HG03135 (cell line): ENCODE results near the gene TLE1.
"Not testable (repeated sequence)": the region's sequence is repeated elsewhere in the genome, so short reads cannot be mapped to it uniquely, and the experiment has no call there.

Experiments
- ATAC-seq: cut with Tn5 transposase; IDR thresholded peaks from one replicate; pipeline ENCODE4 v1.9.1; 2021; ENCODE audit warnings: mild to moderate bottlenecking, moderate library complexity; ENCODE audit not compliant: unreplicated experiment

The TLE1 gene

DNA sequence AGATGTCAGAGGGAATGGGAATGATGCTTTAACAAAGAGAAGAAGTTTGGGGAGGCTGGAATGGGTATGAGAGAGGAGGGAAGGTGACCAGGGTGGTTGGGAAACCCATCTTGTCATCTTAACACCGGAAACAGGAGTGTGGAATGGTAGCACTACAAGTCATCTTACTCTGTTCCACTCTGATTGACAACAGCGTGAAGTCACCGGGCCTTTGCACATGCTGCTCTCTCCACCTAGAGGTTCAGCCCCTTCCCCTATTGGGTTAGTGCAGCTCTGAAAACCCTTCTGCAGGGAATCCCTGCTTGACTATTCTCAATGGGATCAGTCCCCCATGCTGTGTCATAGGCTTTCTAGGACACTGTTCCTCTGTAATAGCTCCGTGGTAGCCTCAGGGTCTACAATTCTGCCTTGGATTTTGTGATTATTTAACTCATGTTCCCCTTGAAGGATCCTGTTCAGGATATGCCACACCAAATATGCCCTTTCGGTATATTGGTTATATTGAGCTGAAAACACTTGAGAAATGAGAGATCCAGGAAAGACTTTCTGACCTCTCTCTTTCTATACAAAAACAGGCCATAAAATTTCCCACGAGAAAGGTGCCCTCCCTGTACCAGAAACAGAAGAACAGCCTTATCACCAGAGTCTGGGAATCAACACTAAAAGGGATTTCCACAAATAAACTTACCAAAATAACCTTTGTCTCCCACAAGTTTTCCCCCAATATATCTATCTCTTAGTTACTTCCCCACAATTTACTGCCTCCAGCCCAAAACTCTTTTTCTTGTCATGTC is 86.3 kb downstream of the TLE1 start:
- no peak for ATAC-seq

DNA sequence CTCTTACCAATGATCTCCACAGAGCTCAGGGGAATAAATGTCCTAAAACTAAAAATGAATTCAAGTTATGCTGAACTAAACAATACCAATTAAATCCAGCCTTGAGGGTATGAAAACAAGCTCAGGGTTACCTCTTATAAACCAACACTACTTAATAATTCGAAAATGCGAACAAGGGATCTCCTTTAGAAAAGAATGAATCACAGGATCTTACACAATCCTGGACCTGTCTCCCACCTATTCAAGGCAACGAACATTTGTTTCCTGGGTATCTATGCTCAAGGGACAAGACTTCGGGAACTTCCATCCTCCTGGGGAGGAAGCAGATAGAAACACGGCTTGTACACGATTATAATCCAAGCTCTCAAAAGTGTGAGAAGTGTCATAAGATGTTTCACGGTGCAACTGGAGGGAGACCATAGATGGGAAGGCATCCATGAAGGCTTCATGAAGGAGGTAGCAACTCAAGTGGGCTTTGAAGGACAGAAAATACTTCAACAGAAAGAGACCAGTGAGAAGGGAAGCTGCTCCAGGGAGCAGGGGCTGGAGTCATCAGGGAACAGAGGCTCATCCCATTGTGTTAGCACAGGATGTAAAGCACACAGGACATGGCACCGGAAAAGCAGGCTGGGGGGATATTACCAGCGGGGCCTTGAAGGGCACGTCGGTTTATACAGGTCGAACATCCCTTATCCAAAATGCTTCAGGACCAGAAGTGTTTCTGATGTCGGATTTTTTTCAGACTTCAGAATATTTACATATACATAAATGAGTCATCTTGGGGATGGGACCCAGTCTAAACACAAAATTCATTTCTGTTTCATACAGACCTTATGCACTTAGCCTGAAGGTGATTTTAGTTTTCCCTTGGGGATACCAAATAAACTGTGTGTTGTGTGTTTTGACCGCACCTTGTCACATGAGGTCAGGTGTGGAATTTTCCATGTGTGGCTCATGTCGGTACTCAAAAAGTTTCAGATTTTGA is 87.4 kb downstream of the TLE1 start:
- no peak for ATAC-seq

DNA sequence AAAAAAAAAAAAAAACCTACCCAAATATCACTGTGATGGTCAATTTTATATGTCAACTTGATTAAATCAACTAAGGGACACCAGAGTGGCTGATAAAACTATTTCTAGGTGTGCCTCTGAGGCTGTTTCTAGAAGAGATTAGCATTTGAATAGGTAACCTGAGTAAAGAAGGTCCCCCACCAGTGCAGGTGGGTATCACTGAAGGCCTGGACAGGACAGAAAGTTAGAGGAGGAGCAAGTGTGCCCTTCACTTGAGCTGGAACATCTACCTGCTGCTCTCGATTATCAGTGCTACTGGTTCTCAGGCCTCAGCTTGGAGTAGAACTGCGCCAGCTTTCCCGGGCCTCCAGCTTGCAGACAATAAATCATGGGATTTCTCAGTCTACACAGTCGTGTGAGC is 88.7 kb downstream of the TLE1 start:
- ATAC-seq, result no peak

DNA sequence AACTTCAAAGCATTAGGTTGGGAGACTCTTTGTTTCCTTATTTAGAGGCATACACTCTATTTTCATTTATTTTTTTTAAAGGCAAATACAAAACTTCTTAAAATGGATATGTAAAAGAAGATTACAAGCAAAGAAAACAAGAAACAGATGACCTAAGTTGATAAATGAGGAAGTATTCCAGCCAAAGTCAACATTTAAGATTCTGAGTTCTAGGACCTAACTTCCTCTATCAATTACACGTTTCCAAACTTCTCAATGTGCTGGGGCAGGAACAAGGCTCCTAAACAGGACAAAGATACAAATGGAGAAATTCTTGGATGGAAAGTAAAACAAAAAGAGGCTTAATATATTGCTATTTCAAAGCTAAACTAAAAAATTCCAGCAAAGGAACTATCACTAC is 89.5 kb downstream of the TLE1 start:
- no peak for ATAC-seq

DNA sequence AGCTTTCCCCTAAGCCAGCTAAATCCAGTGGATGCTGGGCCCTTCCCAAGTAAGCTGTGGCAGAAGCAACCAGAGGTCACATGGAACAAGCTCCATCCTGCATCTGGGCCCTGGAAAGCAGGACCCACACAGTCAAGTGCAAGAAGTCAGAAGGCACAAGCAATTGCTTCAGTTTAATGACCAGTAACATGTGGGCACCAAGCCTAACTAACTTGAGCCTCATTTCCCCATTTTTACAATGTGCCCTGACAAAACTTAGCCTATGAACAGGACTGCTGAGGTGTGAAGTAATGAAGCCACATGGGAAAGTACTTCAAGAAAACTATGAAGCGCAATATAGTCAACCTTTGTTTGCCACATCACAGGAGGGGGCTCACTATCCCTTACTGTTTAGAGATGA is 90.5 kb downstream of the TLE1 start:
- ATAC-seq, result no peak

DNA sequence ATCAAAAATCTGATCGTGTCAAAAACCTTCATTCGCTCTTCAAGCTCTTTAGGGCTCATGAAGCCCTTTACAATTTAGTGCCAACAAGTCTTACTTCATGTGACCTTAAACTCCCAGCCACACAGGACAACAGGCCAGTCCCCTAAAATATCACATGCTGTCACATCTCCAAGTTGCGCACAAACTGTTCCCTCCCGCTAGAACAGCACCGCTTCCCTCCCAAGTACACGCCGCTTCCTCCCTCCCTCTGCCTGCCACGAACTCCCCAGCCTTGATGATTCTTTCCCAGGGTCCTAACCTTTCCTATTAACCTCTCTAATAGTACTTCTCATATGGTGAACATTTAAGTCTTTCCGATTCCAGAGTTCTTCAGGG is 91.2 kb downstream of the TLE1 start:
- no peak for ATAC-seq

DNA sequence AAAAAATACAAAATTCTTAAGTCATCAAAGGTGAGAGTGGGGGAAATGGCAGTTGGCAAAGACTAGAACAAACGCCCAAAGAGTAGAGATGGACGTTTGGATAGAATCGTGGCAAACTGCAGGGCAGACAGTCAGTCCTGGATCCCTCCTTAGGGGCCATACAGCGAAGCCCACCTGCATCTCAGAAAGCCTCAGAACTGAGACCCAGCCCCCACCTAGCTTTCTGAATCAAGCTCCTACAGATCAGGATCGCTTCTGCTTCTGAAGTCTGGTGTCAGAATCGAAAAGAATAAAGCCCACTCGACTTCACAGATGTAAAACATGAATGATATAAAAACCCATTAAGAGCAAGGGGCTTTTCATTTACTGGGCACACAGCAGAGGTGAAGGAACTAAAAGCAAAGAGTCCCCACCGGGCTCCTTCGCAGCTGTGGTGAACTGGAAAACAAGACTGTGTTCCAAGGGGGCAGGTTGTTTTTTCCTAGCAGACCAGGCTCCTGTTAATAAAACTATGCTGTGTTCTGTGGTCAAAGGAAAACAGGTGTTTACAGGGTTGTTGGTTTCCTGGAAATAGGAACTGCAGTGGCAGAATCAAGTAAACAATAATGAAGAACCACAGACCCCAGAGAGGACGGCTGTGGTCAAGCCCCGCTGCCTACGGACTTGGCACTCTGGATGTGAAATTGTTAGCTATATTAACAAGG is 91.8 kb downstream of the TLE1 start:
- no peak for ATAC-seq

DNA sequence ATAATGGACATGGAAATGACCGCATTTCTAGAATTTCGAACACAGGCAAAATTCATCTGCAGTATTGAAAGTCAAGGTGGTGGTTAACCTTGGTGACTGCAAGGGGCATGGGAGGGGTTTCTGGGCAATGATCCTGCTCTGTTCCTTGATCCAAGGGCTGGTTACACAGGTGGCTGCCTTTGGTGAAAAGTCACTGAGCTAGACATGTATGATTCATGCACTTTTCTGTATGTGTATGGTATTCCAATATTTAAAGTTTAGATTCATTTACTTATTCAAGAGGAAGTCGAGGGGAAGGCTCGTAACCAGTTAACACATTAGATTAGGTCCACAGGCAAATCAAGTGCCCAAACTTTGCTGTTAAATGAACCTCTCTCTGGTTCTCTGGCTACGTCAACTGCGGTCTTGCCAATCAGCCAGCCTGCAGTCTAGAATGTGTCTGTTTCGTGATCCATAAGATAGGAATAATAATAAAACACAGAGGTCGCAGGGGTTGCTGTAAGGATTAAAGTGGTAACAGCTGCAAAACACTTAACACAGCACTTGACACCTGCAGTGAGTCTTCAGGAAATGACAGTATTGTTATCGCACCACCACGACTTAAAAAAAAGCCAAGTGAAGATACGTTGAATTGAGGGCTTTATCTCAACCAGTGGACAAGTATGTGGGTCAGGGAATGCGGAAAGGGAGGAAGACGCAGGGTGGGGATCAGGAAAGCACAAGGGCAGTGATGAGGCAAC is 92.5 kb downstream of the TLE1 start:
- ATAC-seq, result no peak

DNA sequence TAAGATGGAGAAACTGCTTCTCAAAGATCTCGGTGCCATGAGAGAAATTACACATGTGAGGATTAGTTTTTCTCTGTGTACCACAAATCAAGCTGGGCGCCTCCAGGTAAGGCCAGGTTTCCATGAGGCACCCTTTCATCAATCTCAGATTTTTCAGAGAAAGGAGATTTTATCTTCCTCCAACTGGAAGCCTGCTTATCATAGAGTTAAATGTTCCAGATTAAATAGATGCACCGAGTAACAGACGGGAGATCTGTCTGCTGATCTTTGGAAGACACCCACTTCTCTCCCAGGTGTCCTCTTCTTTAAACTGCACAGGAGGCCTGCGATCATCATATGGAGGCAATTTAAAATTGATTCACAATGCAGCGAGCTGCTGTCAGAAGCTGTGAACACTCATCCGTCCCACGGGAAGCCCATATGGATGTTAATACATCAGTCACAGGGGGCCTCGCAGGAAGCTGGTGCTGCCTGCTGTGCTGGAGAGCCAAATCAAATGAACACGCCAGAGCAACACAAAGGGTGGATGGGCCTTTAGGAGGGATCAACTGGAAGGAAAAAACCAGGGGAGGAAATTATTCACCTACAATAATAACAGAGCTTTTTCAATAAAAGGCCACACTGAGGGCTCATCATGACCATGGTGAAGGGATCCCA is 93.3 kb downstream of the TLE1 start:
- ATAC-seq, result no peak

DNA sequence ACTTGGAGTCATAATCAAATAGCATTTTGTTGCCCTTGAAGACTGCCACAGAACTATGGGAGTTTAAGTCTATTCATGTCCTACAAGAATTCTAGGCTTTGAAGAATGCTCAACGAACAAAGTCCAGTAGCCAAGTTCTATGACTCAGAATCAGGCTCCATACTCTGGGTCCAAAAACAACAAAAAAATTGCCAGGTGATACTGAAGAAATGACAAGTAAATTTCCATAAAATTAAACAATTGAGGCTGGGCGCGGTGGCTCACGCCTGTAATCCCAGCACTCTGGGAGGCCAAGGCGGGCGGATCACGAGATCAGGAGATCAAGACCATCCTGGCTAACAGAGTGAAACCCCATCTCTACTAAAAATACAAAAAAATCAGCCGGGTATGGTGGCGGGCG is 94.1 kb downstream of the TLE1 start:
- not testable (repeated sequence) for ATAC-seq

DNA sequence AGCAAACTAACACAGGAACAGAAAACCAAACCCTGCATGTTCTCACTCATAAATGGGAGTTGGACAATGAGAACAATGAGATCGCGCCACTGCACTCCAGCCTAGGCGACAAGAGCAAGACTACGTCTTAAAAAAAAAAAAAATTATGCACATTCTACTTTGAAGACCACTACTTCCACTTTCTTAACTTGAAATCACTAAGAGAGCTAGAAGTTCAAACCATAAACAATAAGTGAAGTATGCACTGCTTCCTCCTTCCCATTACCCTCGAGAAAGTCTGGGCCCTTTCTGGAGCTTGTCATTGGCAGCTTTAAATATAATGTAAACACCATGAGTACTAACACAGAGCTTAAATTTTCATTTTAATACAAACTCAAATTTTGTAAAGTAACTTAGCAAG is 94.9 kb downstream of the TLE1 start:
- no peak for ATAC-seq

DNA sequence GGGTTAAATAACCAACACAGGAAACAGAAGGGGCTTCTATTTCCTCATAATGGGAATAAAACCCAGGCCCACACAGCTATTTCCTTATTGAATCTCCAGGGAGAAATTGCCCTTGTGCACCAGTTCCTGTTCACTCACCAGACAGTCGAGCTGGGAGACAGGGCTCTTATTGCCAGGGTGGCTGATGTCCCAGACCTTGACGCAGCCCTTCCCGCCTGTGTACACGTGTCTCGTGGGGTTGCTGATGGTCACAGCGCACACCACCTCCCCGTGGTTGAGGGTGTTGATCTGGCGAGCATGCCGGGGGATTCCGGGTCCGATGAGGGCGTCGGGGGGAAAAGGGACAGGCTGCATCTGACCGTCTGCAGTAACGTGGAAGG is 96.5 kb downstream of the TLE1 start:
- ATAC-seq, result no peak

DNA sequence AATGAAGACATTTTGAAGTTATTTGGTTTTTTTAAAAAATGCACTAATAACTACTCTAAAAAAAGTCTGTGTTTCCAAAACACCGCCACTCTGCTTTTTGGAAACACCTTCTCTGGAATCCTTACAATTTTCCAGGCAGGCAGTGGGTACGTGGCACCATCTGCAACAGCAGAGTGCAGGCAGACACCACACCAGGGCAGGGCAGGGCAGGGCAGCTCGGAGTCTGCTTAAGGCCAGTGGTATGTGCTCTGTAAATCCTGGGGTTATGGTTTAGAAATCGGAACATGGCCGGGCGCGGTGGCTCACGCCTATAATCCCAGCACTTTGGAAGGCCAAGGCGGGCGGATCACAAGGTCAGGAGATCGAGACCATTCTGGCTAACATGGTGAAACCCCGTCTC is 97.6 kb downstream of the TLE1 start:
- ATAC-seq, result no peak

DNA sequence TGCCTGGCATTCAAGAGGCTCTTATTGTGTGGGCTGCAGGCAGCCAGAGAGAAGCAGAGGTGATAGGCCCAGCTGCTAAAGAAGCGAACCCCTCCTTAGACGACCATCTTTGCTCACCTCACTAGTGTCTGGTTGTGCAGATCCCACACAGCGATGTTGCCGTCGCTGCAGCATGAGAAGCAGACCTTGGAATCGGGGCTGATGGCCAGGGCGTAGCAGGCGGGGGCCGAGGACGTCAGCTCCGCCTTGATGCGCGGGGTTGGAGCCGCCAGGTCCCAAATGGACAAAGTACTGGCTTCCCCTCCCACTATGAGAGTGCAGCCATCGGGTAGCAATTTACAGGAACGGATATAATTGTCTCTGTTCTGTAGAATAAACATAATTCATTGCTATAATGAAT is 98.7 kb downstream of the TLE1 start:
- ATAC-seq, result no peak

DNA sequence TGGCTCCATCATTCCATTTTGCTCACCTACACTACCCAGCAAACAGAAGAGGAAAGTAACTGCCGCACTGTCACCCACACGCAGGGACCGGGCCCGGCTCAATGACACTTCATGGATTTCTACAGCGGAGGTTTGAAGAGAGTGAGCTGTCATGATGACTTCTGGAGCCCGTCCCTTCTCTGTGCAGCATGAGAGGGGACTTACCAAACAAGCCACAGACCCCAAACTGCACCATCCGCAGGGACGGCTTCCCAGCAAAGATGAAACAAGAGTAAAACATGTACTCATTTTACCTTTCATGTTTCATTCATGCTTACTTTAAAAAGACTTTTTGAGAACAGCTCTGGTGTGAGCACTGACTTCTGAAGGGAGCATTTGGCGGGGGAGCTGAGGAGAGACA is 99.5 kb downstream of the TLE1 start:
- ATAC-seq, result no peak

DNA sequence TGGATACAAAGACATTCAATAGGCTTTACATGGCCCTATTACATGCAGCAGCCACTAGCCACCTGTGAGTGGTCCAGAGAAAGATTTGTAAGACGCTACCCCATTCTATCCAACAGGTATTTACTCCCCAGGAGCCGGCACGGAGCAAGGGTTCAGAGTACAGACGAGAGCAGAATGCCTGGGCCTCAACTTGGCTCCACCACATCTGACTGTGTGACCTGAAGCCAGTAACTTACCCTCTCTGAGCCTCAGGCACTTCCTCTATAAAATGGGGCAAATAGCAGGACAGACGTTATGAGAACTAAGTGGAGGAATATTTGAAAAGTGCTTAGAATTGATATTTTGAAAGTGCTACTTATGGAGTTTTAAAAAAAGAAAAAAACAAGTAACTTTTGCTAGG is 100.0 kb downstream of the TLE1 start:
- no peak for ATAC-seq

DNA sequence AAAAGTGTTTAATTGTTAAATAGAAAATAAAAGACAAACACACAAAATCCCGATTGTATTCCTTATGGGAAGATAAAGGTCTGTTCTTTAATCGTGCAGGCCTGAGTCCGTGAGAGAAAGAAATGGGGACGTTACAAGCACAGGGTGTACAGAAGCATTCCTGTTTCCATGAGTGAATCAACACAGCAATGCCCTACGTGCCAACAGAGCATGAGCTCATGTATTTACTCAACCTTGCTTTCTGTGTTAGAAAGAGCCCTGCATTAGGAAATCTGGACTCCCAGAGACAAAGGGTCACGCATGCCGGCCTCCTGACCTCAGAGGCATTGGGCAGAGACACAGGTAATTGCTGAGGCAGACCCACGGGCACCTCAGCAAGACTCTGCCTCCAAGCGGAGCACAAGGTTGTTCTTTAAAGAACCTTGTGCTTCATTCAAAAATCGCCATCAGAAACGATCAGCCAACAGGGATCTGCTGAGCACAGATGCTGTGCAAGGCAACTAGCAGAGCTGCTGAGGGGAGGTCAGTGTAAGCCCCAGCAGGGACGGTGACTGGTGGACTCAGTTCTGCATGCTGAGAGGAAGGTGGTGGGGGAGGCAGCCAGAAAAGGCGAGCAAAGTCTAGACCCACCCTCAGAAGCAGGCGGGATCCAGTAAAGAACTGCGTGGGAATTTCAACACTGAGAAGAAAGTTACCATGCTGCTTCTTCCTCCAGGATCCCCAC is 101.0 kb downstream of the TLE1 start:
- no peak for ATAC-seq

DNA sequence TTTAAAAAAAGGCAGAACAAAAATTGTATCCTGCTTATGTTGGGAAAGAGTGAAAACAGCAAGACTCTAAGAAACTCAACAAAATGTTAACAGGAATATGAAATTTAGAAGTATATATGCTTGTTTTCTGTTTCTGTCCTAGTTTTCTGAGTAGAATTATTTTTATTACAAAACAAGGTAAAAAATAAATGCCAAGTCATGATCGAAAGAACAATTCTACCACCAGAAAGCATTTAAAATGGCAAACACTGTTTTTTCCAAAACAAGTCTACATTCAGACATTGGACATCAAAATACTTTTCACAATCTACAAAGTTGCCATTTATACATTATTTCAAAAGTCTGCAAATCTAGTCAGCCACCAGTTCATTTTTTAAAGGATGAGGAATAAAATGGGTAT is 102.6 kb downstream of the TLE1 start:
- ATAC-seq, result no peak

DNA sequence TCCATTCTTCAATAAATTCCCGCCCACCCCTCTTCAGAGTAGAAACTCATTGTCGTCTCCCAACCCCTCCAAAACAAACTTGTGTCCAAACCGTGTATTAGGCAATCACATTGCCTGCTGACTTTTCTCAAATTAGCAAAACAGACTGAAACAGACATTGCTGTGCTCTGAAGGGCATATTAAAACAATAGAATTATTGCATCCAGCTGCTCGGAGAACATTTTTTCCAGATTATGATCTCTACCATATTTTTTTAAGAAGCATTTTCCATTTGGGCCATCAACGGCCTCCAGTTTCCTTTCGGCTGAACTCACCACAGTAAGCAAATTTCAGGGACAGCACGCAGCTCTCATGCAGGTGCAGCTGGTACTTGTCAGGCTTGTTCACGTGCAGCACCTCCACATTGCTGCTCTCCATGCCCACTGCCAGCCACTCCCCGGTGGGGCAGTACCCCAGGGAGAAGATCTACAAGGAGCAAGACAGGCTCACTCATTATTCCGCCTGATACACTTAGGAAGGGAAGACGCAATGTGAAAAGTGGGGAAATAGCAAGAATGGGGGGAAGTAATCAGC is 104.1 kb downstream of the TLE1 start:
- ATAC-seq, result no peak
